ENCODE results near the gene RCOR1.

DNA sequence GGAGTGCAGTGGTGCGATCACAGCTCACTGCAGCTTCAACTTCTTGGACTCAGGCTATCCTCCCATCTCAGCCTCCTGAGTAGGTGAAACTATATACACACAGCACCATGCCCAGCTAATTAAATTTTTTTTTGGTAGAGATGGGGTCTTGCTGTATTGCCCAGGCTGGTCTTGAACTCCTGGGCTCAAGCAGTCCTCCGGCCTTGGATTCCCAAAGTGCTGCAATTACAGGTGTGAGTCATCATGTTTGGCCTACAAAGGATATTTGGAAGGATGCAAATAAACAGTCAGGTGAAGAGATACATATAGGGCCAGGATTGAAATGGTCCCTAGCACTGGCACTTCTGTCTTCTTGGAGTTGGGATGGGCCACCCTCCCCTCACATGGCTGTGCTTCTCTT is 23.9 kb downstream of the RCOR1 start:
- no peak for TF ChIP-seq SIN3A (IDR thresholded peaks at IDR 0.05; ENCODE audit: borderline replicate concordance, insufficient read depth, low read length)
- no peak for TF ChIP-seq REST (IDR thresholded peaks at IDR 0.05; ENCODE audit: insufficient read depth in 1 of 2, low read depth in 2 of 2, low read length in 2 of 2)
- no peak for TF ChIP-seq FOXP2 (optimal IDR thresholded peaks at IDR 0.05; ENCODE audit: borderline replicate concordance, extremely low read depth, extremely low read length, insufficient read depth)
- no peak for TF ChIP-seq POLR2AphosphoS5 (IDR thresholded peaks at IDR 0.05; ENCODE audit: low read depth, low read length)
